Mesendoderm (in vitro differentiated cells): ENCODE results near the gene F12.
"Not testable (repeated sequence)": the region's sequence is repeated elsewhere in the genome, so short reads cannot be mapped to it uniquely, and the experiment has no call there.

Experiments used
- DNase-seq: peaks from one replicate; pipeline ENCODE4 v3.0.0; 2013
- H2AK5ac ChIP-seq: 2 replicates; pipeline ENCODE4 v1.6.1; 2013; ENCODE audit warnings: low read length, inconsistent platforms
- H2BK120ac ChIP-seq: 2 replicates; pipeline ENCODE4 v1.6.1; 2013; ENCODE audit warnings: low read depth, mild to moderate bottlenecking, low read length, moderate library complexity, mixed read lengths
- H2BK15ac ChIP-seq: replicated peaks from 2 replicates; pipeline ENCODE4 v1.6.1; 2013; ENCODE audit warnings: low read depth, mild to moderate bottlenecking, moderate library complexity
- H2BK5ac ChIP-seq: 2 replicates; pipeline ENCODE4 v1.6.1; 2013; ENCODE audit warnings: low read length, inconsistent platforms
- H3K18ac ChIP-seq: 2 replicates; pipeline ENCODE4 v1.6.1; 2013; ENCODE audit warnings: mild to moderate bottlenecking, low read length, mixed read lengths
- H3K23ac ChIP-seq: one replicate; pipeline ENCODE4 v1.6.1; 2013; ENCODE audit warnings: low read length
- H3K27ac ChIP-seq: 2 replicates; pipeline ENCODE4 v1.5.1; 2013; ENCODE audit warnings: low read depth, mild to moderate bottlenecking, inconsistent platforms, low read length, moderate library complexity
- H3K27me3 ChIP-seq: 2 replicates; pipeline ENCODE4 v1.6.1; 2013; ENCODE audit warnings: low read length, control low read depth, mild to moderate bottlenecking, inconsistent platforms; ENCODE audit not compliant: insufficient read depth, poor library complexity
- H3K36me3 ChIP-seq: 2 replicates; pipeline ENCODE4 v1.6.1; 2013; ENCODE audit warnings: low read length, inconsistent platforms; ENCODE audit not compliant: control insufficient read depth, insufficient read depth
- H3K4ac ChIP-seq: one replicate; pipeline ENCODE4 v1.6.1; 2013; ENCODE audit warnings: low read depth, mild to moderate bottlenecking, low read length, moderate library complexity
- H3K4me1 ChIP-seq: 2 replicates; pipeline ENCODE4 v1.6.1; 2013; ENCODE audit warnings: low read depth, low read length, inconsistent platforms; ENCODE audit not compliant: control insufficient read depth
- H3K4me2 ChIP-seq: 2 replicates; pipeline ENCODE4 v1.6.1; 2013; ENCODE audit warnings: low read length
- H3K4me3 ChIP-seq: 2 replicates; pipeline ENCODE4 v1.5.1; 2013; ENCODE audit warnings: mild to moderate bottlenecking, low read length
- H3K56ac ChIP-seq: one replicate; pipeline ENCODE4 v1.6.1; 2013; ENCODE audit warnings: low read length
- H3K79me1 ChIP-seq: 2 replicates; pipeline ENCODE4 v1.6.1; 2013; ENCODE audit warnings: low read length, inconsistent platforms
- H3K79me2 ChIP-seq: 2 replicates; pipeline ENCODE4 v1.6.1; 2013; ENCODE audit warnings: mild to moderate bottlenecking, low read length; ENCODE audit not compliant: control insufficient read depth, insufficient read depth
- H3K9ac ChIP-seq: 2 replicates; pipeline ENCODE4 v1.6.1; 2013; ENCODE audit warnings: low read length, inconsistent platforms
- H4K5ac ChIP-seq: one replicate; pipeline ENCODE4 v1.6.1; 2013; ENCODE audit warnings: low read length
- H4K8ac ChIP-seq: one replicate; pipeline ENCODE4 v1.6.1; 2013; ENCODE audit warnings: low read depth, mild to moderate bottlenecking, control low read depth, low read length, moderate library complexity
- WGBS: extraction: QIAGEN DNeasy Blood & Tissue Kit; methylation state at CpG from one replicate; pipeline ENCODE4 v1.1.7; 2013; ENCODE audit warnings: low lambda C conversion rate, missing lambda C conversion rate; ENCODE audit not compliant: insufficient coverage; ENCODE audit errors: extremely low coverage; 5-methylcytosine and 5-hydroxymethylcytosine counted together

The F12 gene

GRCh38 chr5:177362292-177362609, 47.1 kb downstream of the F12 start:
- no peak overlapping the region for H3K4me2 ChIP-seq
- H3K4me3 ChIP-seq, result no peak overlapping the region
- no peaks in the 10 kb centered on the region for H3K27me3 ChIP-seq
- H3K56ac ChIP-seq, result peak overlapping the region; percentile 95
- H3K79me1 ChIP-seq, result no peaks in the 10 kb centered on the region
- peaks cover 4% of the 10 kb centered on the region for H3K4me1 ChIP-seq
- H2AK5ac ChIP-seq, result no peak overlapping the region
- WGBS, result no CpG with 5 or more reads among the region's 8 CpGs
- H3K79me2 ChIP-seq, result no peaks in the 10 kb centered on the region
- no peak overlapping the region for H4K8ac ChIP-seq
- no peak overlapping the region for H3K4ac ChIP-seq
- H2BK120ac ChIP-seq, result no peak overlapping the region
- no peak overlapping the region for H3K23ac ChIP-seq
- H3K36me3 ChIP-seq, result no peaks in the 10 kb centered on the region
- H3K18ac ChIP-seq, result no peak overlapping the region
- H3K27ac ChIP-seq, result no peak overlapping the region
- no peak overlapping the region for H3K9ac ChIP-seq
- no peak overlapping the region for H2BK5ac ChIP-seq
- no peak overlapping the region for H2BK15ac ChIP-seq
- no peak overlapping the region for H4K5ac ChIP-seq
- DNase-seq, result no peak

DNA sequence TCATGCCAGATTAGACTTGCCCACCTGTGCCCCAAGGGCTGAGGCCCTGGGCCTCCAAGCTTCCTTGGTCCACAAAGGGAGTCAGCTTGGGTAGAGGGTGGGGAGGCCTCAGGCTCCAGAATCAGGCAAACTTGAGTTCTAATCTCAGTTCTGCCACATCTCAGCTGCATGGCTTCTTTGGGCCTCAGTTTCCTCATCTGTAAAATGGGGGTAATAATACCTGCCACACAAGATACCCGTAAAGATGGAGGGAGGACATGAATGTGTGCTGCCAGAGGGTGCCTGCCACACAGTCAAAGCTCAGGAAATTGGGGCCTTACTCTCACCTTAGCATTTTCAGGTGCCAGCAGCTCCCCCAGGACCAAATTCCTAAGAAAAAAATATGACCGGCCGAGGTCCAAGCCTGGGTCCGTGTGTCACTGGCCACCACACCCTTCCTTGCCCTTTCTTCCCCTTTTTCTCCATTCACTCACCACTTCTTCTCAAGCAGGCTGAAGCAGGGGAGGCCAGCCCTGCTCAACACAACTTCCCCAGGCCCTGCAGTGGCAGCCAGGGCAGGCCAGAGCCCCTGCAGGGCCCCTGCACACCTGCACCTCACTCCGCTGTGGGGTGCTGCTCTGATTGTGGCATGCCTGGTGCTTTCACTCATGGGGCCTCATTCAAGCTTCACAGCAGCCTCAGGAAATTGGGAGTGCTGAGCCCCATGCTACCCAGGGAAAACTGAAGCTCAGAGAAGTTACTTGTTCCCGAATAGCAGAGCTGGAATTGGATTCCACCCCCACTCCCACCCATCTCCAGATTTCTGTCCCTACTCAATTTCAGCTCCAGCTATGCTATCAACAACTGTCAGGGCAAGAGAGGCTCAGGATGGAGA, 47.7 kb downstream of the F12 start:
- WGBS, result no CpG with 5 or more reads among the region's 6 CpGs
- peaks cover 4% of the 10 kb centered on the region for H3K4me1 ChIP-seq

GRCh38 chr5:177360740-177361139, 48.6 kb downstream of the F12 start:
- H3K36me3 ChIP-seq, H3K79me1 ChIP-seq, H3K56ac ChIP-seq, H3K18ac ChIP-seq, H3K79me2 ChIP-seq, DNase-seq, H4K5ac ChIP-seq, H4K8ac ChIP-seq, H3K9ac ChIP-seq, H3K4ac ChIP-seq, H2BK5ac ChIP-seq, H3K4me2 ChIP-seq, H3K27ac ChIP-seq, H2BK120ac ChIP-seq, H3K4me1 ChIP-seq, H2AK5ac ChIP-seq, H3K4me3 ChIP-seq, H3K27me3 ChIP-seq, H2BK15ac ChIP-seq, H3K23ac ChIP-seq: not testable (repeated sequence)
- WGBS, result no CpG with 5 or more reads among the region's 7 CpGs

More for the DNA sequence above, 47.7 kb downstream of the F12 start:
- H4K5ac ChIP-seq, result no peak overlapping the region
- H2AK5ac ChIP-seq, result no peak overlapping the region
- no peaks in the 10 kb centered on the region for H3K79me2 ChIP-seq
- H3K56ac ChIP-seq, result no peak overlapping the region
- H3K79me1 ChIP-seq, result no peaks in the 10 kb centered on the region
- H3K4ac ChIP-seq, result no peak overlapping the region
- no peak overlapping the region for H3K18ac ChIP-seq
- no peaks in the 10 kb centered on the region for H3K36me3 ChIP-seq
- H3K23ac ChIP-seq, result no peak overlapping the region
- H3K4me2 ChIP-seq, result no peak overlapping the region
- DNase-seq, result no peak
- H2BK120ac ChIP-seq, result no peak overlapping the region
- H4K8ac ChIP-seq, result no peak overlapping the region
- no peak overlapping the region for H3K4me3 ChIP-seq
- H3K27ac ChIP-seq, result no peak overlapping the region
- H3K9ac ChIP-seq, result no peak overlapping the region
- H2BK15ac ChIP-seq, result no peak overlapping the region
- H3K27me3 ChIP-seq, result no peaks in the 10 kb centered on the region
- H2BK5ac ChIP-seq, result no peak overlapping the region

DNA sequence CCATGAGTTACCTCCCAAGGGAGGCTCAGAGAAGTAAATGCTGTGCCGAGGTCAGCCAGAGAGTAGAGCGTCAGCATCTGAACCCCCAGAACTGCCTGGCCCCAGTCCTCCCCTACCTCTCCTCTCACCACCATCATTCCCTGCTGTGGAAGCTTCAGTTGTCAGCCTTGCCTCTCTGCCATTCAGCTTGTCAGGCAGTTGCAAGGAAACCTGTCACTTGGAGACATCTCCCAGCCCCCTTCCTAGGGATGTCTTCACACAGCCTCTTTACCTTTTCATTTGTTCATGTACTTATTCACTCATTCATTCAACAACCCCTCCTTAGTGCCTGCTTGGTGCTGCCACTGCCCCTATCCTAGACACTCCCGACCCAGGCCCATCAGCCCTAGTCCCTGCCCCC, 49.5 kb downstream of the F12 start:
- no peaks in the 10 kb centered on the region for H3K36me3 ChIP-seq
- no peak overlapping the region for H3K56ac ChIP-seq
- no CpG with 5 or more reads among the region's 3 CpGs for WGBS
- no peak overlapping the region for H3K4me2 ChIP-seq
- no peak overlapping the region for H2BK120ac ChIP-seq
- H3K18ac ChIP-seq, result no peak overlapping the region
- DNase-seq, result no peak
- H3K79me1 ChIP-seq, result no peaks in the 10 kb centered on the region
- no peak overlapping the region for H2BK15ac ChIP-seq
- no peak overlapping the region for H4K8ac ChIP-seq
- no peak overlapping the region for H4K5ac ChIP-seq
- no peak overlapping the region for H3K27ac ChIP-seq
- H3K79me2 ChIP-seq, result no peaks in the 10 kb centered on the region
- H2BK5ac ChIP-seq, result no peak overlapping the region
- H3K4me1 ChIP-seq, result no peaks in the 10 kb centered on the region
- H3K4ac ChIP-seq, result no peak overlapping the region
- no peaks in the 10 kb centered on the region for H3K27me3 ChIP-seq
- H3K4me3 ChIP-seq, result no peak overlapping the region
- no peak overlapping the region for H3K23ac ChIP-seq
- H2AK5ac ChIP-seq, result no peak overlapping the region
- no peak overlapping the region for H3K9ac ChIP-seq

DNA sequence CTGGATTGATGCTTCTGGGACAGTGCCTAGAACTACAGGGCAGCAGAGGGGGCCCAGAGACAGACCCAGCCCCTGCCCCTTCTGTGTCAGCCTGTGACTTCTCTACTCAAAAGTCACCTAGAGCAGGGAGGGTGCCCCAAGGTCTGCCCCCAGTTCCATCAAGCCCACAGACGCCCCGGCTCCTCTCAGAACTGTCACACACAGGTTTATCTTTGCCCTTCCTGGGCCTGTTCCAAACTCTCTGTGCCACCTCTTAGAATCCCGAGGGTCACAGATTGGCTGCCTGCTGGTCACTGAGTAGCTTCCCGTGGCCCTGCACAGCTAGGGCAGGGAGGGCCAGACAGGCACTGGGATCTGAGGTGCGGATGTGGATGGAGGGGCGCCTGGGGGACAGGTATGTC, 49.9 kb downstream of the F12 start:
- Histone ChIP-seq H2AK5ac (no peak overlapping the region), H3K4me2 (no peak overlapping the region), H3K27ac (no peak overlapping the region), H4K5ac (no peak overlapping the region), H2BK5ac (no peak overlapping the region), H3K27me3 (no peaks in the 10 kb centered on the region), H3K79me1 (no peaks in the 10 kb centered on the region), H3K56ac (no peak overlapping the region), H3K4ac (no peak overlapping the region), H2BK120ac (no peak overlapping the region), H2BK15ac (no peak overlapping the region), H4K8ac (no peak overlapping the region), H3K18ac (no peak overlapping the region), H3K79me2 (no peaks in the 10 kb centered on the region), H3K4me1 (no peaks in the 10 kb centered on the region), H3K9ac (no peak overlapping the region), H3K36me3 (no peaks in the 10 kb centered on the region), H3K4me3 (no peak overlapping the region), H3K23ac (no peak overlapping the region)
- no peak for DNase-seq
- no CpG with 5 or more reads among the region's 6 CpGs for WGBS

- no peak overlapping the region for H4K8ac ChIP-seq
- H2BK15ac ChIP-seq, result no peak overlapping the region
- H3K18ac ChIP-seq, result no peak overlapping the region
- H3K9ac ChIP-seq, result no peak overlapping the region
- no peak for DNase-seq
- H2BK120ac ChIP-seq, result no peak overlapping the region
- no peak overlapping the region for H3K27ac ChIP-seq
- no peaks in the 10 kb centered on the region for H3K79me1 ChIP-seq
- no peak overlapping the region for H3K4ac ChIP-seq
- no peaks in the 10 kb centered on the region for H3K27me3 ChIP-seq
- no peaks in the 10 kb centered on the region for H3K79me2 ChIP-seq
- no peak overlapping the region for H4K5ac ChIP-seq
- H3K36me3 ChIP-seq, result no peaks in the 10 kb centered on the region
- H3K56ac ChIP-seq, result no peak overlapping the region
- WGBS, result no CpG with 5 or more reads among the region's 5 CpGs
- H3K23ac ChIP-seq, result no peak overlapping the region
- H2BK5ac ChIP-seq, result no peak overlapping the region
- no peak overlapping the region for H3K4me2 ChIP-seq
- no peaks in the 10 kb centered on the region for H3K4me1 ChIP-seq
- no peak overlapping the region for H2AK5ac ChIP-seq
- H3K4me3 ChIP-seq, result no peak overlapping the region
Observed at GRCh38 chr5:177358370-177358819, 51.0 kb downstream of the F12 start.
